ENCODE measurements around the gene CUTA. TPM values are rescaled to one million over a fixed set of nuclear protein-coding genes. Genes with fewer than 3 reads are reported as not detected.

Gene CUTA
- total and polyA plus RNA-seq, 2 of the 13 experiments (the other 11 are each of a cell fraction or from before 2014, with no cell fraction given) = 170 to 180 TPM

DNA sequence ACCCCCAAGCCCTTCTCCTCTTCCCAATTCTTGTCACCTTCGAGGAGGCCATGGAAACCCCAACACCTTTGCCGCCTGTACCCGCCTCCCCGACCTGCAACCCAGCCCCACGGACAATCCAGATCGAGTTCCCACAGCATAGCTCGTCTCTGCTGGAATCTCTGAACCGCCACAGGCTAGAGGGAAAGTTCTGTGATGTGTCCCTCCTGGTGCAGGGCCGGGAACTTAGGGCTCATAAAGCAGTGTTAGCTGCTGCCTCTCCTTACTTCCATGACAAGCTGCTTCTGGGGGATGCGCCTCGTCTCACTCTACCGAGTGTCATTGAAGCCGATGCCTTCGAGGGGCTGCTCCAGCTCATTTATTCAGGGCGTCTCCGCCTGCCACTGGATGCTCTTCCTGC lies 37.1 kb upstream of the CUTA start:
- BruUV-seq (replicated peaks) = no TSS peak
- ChIA-PET CTCF (ENCODE audit: low intra/inter-chr PET ratio, low total read pairs) (no interaction called here), POLR2A (interaction anchor here (0.7 to 2.0 kb wide), 18 partner anchors 9 to 1260 kb away, joined by 3 to 17 read pairs (median 4); partner anchors contain the start of genes BAK1, CUTA, PHF1 and RPS18)

More for the DNA sequence above, 37.1 kb upstream of the CUTA start:
- H3K27me3 ChIP-seq (ENCODE audit: control insufficient read depth in 1 of 2, insufficient read depth in 2 of 2, low read length in 2 of 2) = no peaks in the 10 kb centered on the region; a peak in 1 of 5 replicates
- peak overlapping the region; percentile 43 for H3K27ac ChIP-seq (ENCODE audit: extremely low read length, insufficient read depth, low read length)
- peak overlapping the region; percentile 92 to 100 (median 95) for H3K4me3 ChIP-seq (replicated peaks in 1 of 3; ENCODE audit: insufficient read depth in 1 of 3, low read depth in 2 of 3, low read length in 3 of 3)
- H4K20me1 ChIP-seq (ENCODE audit: insufficient read depth, low read length) = no peaks in the 10 kb centered on the region
- no peak for TF ChIP-seq PPARG (CRISPR knock-in tag; conservative IDR thresholded peaks at IDR 0.05)
- no peak for TF ChIP-seq POLR2AphosphoS5 (IDR thresholded peaks at IDR 0.05; ENCODE audit: low read depth, low read length)
- 0 out of 2 replicates have a peak, but pooled peaks have one; percentile 3 for TF ChIP-seq ZFP82 (CRISPR knock-in tag; IDR thresholded peaks at IDR 0.05; ENCODE audit: borderline replicate concordance)
- no peak for TF ChIP-seq HOXA9 (CRISPR knock-in tag; IDR thresholded peaks at IDR 0.05; ENCODE audit: borderline replicate concordance)
- peak; percentile 74; the same call in 1 of the 2 replicates for TF ChIP-seq ZNF251 (CRISPR knock-in tag; IDR thresholded peaks at IDR 0.05)
- TF ChIP-seq ZNF30 (CRISPR knock-in tag; IDR thresholded peaks at IDR 0.05) = 0 out of 2 replicates have a peak, but pooled peaks have one; percentile 28
- 0 out of 2 replicates have a peak, but pooled peaks have one; percentile 16 for TF ChIP-seq ZNF383 (CRISPR knock-in tag; IDR thresholded peaks at IDR 0.05; ENCODE audit: borderline replicate concordance)
- 0 out of 2 replicates have a peak, but pooled peaks have one; percentile 8 for TF ChIP-seq ZBTB7A (CRISPR knock-in tag; IDR thresholded peaks at IDR 0.05)
- TF ChIP-seq, protein P1, sequence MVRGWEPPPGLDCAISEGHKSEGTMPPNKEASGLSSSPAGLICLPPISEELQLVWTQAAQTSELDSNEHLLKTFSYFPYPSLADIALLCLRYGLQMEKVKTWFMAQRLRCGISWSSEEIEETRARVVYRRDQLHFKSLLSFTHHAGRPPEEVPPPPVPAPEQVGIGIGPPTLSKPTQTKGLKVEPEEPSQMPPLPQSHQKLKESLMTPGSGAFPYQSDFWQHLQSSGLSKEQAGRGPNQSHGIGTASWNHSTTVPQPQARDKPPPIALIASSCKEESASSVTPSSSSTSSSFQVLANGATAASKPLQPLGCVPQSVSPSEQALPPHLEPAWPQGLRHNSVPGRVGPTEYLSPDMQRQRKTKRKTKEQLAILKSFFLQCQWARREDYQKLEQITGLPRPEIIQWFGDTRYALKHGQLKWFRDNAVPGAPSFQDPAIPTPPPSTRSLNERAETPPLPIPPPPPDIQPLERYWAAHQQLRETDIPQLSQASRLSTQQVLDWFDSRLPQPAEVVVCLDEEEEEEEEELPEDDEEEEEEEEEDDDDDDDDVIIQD (CRISPR knock-in tag; IDR thresholded peaks at IDR 0.05; ENCODE audit: low read depth) = no peak
- TF ChIP-seq, protein P2, sequence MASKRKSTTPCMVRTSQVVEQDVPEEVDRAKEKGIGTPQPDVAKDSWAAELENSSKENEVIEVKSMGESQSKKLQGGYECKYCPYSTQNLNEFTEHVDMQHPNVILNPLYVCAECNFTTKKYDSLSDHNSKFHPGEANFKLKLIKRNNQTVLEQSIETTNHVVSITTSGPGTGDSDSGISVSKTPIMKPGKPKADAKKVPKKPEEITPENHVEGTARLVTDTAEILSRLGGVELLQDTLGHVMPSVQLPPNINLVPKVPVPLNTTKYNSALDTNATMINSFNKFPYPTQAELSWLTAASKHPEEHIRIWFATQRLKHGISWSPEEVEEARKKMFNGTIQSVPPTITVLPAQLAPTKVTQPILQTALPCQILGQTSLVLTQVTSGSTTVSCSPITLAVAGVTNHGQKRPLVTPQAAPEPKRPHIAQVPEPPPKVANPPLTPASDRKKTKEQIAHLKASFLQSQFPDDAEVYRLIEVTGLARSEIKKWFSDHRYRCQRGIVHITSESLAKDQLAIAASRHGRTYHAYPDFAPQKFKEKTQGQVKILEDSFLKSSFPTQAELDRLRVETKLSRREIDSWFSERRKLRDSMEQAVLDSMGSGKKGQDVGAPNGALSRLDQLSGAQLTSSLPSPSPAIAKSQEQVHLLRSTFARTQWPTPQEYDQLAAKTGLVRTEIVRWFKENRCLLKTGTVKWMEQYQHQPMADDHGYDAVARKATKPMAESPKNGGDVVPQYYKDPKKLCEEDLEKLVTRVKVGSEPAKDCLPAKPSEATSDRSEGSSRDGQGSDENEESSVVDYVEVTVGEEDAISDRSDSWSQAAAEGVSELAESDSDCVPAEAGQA (IDR thresholded peaks at IDR 0.05; ENCODE audit: low read depth) = no peak
- TF ChIP-seq, protein P2 (CRISPR knock-in tag; IDR thresholded peaks at IDR 0.05; ENCODE audit: borderline replicate concordance) = no peak
- TF ChIP-seq SMAD1 (CRISPR knock-in tag; IDR thresholded peaks at IDR 0.05; ENCODE audit: borderline replicate concordance, low read depth) = no peak
- TF ChIP-seq REPIN1 (CRISPR knock-in tag; IDR thresholded peaks at IDR 0.05; ENCODE audit: borderline replicate concordance, low read depth) = no peak
- TF ChIP-seq ZBTB1 (CRISPR knock-in tag; IDR thresholded peaks at IDR 0.05; ENCODE audit: borderline replicate concordance) = no peak
- TF ChIP-seq ZBTB2 (CRISPR knock-in tag; IDR thresholded peaks at IDR 0.05; ENCODE audit: low read depth) = no peak
- in situ Hi-C loops (cut with HindIII; ENCODE audit: extremely low pct_ligation_motif_present, low pct_unique_long_range_greater_than_20kb) = no loop called here
- peak overlapping the region; percentile 85 for H3K9ac ChIP-seq (ENCODE audit: insufficient read depth, low read depth, low read length)
- ATAC-seq (no peak), FAIRE-seq (no peak), DNase-seq (ENCODE audit: low spot score) (no peak)
- H2AFZ ChIP-seq (ENCODE audit: low read length) = peak overlapping the region; percentile 52
- peak overlapping the region; percentile 98 for H3K4me2 ChIP-seq (ENCODE audit: low read depth, low read length)
- H3K36me3 ChIP-seq (replicated peaks in 1 of 2; ENCODE audit: control insufficient read depth in 1 of 2, insufficient read depth in 2 of 2, low read length in 2 of 2) = peaks cover 0 to 9% of the 10 kb centered on the region in 2 experiments; a peak in 3 of 5 replicates
- peaks cover 15% of the 10 kb centered on the region for H3K79me2 ChIP-seq (ENCODE audit: insufficient read depth, low read length)
- 41% methylated on average over 16 of the region's 16 CpGs for WGBS (ENCODE audit: low lambda C conversion rate)
- peaks cover 20% of the 10 kb centered on the region for H3K4me1 ChIP-seq (ENCODE audit: insufficient read depth, low read length)
- no peaks in the 10 kb centered on the region for H3K9me3 ChIP-seq (ENCODE audit: low read length)
- intact Hi-C loops (cut with micrococcal nuclease; ENCODE audit: unreplicated experiment) = no loop called here

Measured in HepG2 (cell line).